Activated CD4-positive, alpha-beta T cell treated with anti-CD3 and anti-CD28 coated beads, Interleukin-2, Interleukin-4, amounts not matched to agents 100 ng/mL and 50 ng/mL, durations not matched to agents 16 hours and 8 hours (primary cell): Measurements from ENCODE around the gene NCOA1.
"Not testable (repeated sequence)": the region's sequence is repeated elsewhere in the genome, so short reads cannot be mapped to it uniquely, and the experiment has no call there.

ENCODE experiments used
- DNase-seq: peaks from one replicate; pipeline ENCODE4 v3.0.0-alpha.2; 2020; ENCODE audit warnings: low spot score

The NCOA1 gene

DNA sequence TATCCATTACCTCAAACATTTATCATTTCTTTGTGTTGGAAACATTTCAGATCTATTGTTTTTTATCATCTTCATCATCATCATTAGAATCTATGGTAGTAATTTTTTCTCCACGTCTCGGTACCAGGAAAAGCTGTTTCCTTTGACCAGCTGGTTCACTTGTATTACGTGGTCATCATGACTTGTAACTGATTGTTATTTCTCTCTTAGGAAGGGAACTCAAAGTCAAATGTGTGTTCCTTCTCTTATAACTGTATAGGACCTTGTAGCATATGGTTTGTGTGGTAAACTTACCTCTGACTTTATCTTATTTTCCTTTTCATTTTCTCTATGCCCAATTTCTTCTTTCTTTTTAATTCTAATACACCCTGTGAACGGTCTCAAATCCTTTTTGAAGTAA lies 16.5 kb downstream of the NCOA1 start:
- no peak for DNase-seq

DNA sequence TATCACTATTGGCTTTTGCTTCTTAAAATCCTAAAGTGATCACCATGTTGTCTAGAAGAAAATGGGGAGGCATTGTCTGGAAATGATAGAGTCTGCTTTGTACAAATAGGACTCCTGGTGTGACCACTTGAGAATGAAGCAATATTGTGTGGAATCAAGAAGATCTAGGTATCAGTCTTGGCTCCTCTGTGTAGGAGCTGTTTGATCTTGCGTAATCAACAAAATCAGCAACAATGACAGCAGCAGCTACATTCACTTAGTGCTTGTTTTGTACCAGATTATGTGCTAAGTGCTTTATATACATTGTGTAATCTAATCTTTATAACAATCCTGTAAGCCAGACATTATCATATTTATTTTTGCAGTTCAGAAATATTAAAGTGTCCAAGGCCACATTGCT lies 17.8 kb downstream of the NCOA1 start:
- peak; percentile 11 for DNase-seq

DNA sequence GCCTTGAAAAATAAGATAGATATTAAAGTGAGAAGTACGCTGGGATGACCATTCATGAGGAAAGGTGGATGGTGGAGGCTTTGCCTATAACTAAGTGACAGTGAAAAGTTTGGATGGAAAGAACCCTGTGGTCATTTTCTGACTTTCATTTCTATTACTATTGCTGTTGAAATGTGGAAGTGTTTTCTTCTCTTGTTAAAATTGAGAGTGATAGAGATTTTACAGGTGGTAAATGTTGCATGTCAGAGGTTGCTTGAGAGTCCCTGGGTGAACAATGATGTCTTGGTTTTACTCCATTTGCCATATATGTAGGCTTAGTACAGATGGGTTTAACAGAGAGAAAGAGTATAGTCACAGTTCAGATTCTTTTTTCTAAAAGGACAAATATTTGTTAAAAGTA lies 18.4 kb downstream of the NCOA1 start:
- DNase-seq = peak; percentile 29

DNA sequence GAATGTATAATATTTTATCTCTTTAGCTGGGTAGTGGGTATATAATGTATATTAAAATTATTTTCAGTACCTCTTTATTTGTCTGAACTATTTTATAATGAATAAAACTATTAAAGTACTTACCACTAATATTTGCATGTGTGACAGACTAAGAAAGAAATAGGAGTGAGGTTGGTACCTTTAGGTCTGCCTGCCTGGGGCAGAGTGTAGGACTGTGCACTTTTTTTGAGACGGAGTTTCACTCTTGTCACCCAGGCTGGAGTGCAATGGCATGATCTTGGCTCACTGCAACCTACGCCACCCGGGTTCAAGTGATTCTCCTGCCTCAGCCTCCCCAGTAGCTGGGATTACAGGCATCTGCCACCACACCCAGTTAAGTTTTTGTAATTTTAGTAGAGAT lies 18.8 kb downstream of the NCOA1 start:
- no peak for DNase-seq

DNA sequence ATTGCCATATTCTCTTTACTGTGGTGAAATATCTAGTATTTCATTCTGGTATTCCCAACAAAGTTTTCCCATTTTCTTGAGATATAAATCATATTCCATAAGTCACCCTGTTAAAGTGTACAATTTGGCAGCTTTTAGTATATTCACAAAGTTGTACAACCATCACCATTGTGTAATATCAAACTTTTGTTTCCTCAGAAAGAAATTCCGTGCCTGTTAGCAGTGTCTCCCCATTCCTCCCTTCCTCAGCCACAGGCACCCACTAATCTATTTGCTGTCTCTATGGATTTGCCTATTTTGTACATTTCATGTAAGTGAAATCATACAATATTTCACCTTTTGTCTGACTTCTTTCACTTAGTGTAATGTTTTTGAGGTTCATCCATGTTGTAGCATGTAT lies 19.7 kb downstream of the NCOA1 start:
- no peak for DNase-seq

DNA sequence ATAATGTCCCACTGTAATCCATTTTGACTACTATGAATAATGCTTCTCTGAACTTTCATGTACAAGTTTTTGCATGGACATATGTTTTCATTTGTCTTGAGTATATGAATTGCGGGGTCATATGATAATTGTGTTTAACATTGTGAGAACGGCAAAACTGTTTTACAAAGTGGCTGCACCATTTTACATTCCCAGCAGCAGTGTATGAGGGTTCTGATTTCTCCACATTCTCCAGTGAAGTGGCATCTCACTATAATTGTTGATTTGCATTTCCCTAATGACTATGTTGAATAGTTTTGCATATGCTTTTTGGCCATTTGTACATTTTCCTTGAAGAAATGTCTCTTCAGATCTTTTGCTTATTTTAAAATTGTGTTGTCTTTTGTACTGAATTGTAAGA lies 20.1 kb downstream of the NCOA1 start:
- no peak for DNase-seq

DNA sequence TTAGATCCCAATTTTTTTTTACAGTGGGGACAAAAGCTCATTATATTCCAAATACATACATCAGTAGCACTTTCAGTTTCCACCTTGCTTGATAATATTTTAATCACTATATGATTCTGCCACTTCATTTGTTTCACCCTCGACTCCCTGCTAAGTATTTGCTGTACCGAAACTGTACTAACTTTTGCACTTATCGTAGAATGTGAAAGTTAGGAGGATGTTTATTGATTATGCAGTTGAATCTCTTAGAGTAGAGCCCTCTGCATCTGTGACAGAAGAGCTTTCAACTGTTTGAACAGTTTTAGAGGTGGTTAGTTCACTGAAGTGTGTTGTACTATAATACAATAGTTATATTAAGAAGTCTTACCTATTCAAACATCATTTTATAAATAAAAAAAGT lies 20.8 kb downstream of the NCOA1 start:
- DNase-seq = peak; percentile 35

DNA sequence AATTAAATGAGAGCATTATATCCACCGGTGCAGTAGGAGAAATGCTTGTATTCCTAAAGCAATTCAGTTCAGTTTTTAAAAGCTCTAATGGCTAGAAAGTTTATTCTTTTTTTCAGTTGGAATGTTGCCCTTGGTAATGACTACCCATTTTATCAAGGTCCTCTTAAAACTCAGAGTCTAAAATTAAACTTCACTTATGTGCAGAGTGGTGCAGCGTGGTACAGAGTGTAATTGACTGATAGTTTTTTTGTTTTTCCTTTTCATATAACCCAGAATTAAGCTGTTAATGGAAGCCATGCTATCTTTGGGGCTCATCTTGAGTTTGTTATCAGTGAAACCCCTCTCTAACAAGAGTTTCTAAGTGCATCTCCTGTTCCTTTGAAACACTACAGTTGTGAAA lies 21.4 kb downstream of the NCOA1 start:
- no peak for DNase-seq

DNA sequence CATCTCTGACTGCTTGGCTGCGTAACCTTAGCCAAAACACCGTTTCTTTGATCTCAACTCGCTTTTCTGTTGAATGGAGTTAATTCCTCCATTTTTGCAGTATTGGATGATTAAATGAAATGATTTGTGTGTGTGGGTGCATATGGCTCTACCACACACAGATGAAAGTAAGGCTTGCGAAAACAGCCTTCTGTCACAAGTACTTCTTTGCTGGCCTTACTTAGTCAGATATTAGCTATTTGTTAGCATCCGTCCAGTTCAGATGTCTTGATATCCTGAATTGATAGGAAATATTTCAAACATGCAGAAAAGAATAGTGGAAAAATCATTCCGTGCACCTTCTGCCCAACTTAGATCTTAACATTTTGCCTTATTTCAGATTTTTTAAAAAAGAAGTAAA lies 21.8 kb downstream of the NCOA1 start:
- no peak for DNase-seq

DNA sequence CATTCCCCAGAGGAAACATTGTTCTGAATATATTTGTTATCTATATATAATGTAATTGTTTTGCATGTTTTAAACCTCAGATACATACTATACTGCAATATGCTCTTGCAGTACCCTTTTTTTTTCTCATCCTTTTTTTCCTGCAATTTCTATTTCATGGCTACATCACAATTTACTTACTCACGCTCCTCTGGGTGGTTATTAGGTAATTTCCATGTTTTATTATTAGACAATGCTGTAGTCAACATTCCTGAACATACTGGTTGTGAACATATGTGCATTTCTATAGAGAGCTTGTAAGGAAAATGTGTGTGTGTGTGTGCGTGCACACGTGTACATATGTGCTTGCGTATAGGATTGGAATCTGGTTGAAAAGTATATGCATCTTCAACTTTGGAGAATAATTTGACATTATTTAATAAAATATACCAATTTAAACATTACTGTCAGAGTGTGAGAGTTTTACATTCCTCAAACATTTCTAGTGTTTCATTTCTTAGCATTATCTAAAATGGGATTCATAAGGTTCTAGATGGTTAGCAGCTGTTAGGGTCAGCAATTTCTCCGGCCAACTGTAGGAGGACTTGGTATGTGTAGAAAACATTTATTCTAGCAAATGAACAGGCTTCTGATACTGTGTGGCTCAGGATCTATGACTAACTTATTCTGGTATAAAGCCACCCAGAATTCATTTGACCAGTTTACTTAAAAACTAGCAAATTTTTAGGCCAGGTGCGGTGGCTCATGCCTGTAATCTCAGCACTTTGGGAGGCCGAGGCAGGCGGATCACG lies 22.4 kb downstream of the NCOA1 start:
- DNase-seq = no peak

DNA sequence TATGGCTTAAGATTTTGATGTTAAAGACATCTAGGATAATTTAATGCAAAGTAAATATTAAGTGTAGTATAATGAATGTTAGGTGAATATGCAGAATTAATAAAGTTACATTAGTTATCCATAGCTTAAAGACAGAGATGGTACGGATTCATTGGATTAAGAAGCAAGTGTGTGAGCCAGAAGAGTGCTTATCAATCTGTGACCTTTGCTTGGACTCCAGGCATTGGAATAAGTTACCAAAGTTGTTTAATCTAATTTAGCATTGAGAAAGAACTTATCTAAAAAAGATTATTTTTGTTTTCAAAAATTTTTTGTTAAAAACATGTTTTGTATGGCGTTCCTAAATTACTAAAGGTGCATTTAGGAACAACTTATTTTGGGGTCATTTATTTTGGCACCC lies 23.8 kb downstream of the NCOA1 start:
- no peak for DNase-seq

DNA sequence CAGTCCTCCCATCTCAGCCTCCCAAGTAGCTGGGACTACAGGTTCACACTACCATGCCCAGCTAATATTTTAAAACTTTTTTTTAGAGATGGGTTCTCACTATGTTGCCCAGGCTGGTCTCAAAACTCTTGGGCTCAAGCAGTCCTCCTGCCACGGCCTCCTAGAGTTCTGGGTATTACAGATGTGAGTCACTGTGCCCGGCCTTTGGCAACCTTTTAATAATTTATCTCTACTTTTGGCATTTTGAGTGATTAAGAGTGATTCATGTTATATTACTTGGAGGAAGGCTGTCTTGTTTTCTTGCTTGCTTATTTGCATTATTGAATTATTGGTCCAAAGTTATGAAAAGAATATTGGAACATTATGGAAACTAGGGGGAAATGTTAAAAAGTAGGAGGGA lies 24.3 kb downstream of the NCOA1 start:
- DNase-seq = no peak

DNA sequence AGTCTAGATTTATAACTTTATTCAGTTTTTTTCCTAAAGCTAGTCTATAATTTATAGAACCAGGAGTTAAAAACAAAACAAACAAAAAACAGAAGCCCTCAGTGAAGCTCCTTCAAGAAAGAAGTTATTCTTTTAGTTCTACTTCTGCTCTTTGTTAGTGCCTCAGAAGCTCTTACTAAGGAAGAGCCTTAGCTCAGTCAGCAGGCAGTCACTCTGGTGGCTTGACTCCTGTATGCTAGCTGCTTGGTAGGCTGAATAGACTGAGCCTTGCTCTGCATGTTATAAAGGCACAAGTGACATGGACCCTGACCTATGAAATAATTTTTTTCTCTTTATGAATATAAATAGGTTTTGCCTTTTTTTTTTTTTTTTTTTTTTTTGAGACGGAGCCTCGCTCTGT lies 24.8 kb downstream of the NCOA1 start:
- DNase-seq = no peak

DNA sequence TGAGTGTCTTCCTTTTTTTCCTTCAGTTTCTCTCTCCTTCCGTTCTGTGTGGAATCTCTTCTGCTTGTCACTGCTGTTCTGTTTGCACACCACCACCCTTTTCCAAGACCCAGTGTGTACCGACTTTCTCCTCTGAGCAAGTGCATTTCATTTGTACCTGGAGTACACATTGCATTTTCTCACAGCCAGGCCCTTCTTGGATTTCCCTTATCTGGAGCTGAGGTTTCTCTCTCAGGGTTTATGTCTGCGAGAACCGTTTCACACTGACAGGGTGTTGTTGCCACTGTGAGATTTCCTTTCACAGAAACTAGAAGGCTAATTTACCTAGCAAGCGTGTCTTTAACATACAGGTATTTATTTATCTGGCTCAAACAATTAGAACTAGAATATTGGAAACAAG lies 26.2 kb downstream of the NCOA1 start:
- no peak for DNase-seq

DNA sequence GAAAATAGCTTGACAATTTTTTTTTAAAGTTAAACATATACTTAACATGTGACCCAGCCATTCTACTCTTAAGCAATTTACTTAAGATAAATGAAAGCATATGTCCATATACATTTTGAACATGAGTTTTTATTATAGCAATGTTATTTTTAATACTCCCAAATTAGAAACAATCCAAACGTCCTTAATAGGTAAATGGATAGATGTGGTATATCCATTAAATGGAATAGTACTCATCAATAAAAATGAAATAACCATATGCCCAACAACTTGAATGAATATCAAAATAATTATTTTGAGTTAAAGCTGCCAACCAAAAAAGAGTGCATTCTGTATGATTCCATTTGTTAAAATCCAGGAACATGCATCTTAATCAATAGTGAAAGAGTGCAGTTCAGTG lies 29.1 kb downstream of the NCOA1 start:
- no peak for DNase-seq

DNA sequence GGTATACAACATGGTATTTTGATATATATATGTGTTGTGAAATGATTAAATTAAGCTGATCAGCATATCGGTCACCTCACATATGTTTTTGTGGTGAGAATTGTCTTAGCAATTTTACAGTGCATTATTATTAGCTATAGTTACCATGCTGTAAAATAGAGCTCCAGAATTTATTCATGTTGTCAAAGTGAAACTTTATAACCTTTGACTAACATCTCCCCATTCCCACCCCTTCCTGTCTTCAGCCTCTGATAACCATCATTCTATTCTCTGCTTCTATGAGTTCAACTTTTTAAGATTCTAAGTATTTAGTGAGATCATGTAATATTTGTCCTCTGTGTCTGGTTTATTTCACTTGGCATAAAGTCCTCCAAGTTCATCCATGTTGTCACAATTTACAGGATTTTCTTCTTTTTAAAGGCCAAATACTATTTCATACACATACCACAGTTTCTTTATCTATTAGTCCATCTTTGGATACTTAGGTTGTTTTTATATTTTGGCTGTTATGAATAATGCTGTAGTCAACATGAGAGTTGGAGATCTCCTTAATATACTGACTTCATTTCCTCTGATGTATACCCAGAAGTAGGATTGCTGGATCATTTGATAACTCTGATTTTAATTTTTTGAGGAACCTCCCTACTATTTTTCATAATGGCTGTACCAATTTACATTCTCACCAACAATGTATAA lies 30.3 kb downstream of the NCOA1 start:
- peak; percentile 66 for DNase-seq

DNA sequence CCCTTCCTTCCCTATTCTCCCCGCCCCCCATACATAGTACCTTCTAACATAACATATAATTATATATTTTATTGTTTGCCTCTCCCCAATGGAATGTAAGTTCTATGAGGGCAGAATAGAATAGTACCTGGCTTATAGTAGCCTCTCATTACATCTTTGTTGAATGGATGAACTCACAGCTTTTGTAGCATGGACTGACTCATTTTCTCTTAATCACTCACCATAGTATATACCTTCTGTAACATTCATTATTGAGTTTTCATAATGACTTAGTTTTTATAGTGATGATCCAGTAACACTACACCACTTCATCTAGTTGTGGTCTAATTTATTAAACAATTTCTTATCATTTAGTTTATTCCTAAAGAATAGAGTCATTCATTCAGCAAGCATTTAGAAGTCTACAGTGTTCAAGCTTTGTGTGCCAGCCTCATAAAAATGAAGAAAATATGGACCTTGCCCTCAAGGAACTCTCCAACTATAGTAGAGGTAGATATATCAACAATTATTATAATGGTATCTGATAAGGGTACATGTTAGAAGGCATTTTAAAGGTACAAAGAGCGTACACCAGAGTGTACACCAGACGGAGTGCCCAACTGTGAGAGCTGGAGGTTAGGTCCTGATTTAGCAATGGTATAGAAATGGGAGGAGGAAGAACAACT lies 31.1 kb downstream of the NCOA1 start:
- peak; percentile 56 for DNase-seq

DNA sequence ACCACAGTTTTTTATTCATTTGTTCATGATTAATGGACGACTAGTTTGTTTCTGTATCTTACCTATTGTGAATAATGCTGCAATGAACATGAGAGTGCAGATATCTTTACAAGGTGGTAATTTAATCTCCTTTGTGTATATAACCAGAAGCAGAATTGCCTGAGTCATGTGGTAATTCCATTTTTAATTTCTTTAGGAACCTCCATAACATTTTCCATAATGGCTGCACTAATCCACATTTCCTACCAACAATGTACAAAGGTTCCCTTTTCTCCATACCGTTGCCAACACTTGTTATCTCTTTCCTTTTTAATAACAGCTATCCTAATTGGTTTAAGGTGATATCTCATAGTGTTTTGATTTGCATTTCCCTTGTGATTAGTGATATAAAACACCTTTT lies 36.5 kb downstream of the NCOA1 start:
- DNase-seq = no peak

DNA sequence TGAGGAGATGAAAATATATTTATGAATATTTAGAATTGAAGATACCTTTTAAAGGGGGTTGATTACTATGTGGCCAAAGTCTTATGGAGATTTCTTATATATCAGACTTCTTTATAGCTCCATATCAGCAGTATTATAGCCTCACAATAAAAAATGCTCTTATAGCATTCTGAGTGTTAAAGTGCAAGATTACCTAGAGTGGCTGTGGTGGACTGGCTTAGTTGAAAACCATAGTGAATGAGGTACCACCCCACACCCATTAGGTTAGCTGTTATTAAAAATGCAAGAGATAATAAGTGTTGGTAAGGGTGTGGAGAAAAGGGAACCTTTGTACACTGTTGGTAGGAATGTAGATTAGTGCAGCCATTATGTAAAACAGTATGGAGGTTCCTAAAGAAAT lies 39.7 kb downstream of the NCOA1 start:
- DNase-seq = no peak

DNA sequence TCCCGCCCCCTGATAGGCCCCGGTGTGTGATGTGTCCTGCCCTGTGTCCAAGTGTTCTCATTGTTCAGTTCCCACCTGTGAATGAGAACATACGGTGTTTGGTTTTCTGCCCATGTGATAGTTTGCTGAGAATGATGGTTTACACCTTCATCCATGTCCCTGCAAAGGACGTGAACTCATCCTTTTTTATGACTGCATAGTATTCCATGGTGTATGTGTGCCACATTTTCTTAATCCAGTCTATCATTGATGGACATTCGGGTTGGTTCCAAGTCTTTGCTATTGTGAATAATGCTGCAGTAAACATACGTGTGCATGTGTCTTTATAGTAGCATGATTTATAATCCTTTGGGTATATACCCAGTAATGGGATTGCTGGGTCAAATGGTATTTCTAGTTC lies 40.6 kb downstream of the NCOA1 start:
- DNase-seq = not testable (repeated sequence)

DNA sequence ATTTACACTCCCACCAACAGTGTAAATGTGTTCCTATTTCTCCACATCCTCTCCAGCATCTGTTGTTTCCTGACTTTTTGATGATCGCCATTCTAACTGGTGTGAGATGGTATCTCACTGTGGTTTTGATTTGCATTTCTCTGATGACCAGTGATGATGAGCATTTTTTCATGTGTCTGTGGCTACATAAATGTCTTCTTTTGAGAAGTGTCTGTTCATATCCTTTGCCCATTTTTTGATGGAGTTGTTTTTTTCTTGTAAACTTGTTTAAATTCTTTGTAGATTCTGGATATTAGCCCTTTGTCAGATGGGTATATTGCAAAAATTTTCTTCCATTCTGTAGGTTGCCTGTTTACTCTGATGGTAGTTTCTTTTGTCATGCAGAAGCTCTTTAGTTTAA lies 41.0 kb downstream of the NCOA1 start:
- DNase-seq = not testable (repeated sequence)

DNA sequence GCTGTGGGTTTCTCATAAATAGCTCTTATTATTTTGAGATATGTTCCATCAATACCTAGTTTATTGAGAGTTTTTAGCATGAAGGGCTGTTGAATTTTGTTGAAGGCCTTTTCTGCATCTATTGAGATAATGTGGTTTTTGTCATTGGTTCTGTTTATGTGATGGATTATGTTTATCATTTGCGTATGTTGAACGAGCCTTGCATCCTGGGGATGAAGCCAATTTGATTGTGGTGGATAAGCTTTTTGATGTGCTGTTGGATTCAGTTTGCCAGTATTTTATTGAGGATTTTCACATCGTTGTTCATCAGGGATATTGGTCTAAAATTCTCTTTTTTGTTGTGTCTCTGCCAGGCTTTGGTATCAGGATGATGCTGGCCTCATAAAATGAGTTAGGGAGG lies 42.5 kb downstream of the NCOA1 start:
- DNase-seq = not testable (repeated sequence)

DNA sequence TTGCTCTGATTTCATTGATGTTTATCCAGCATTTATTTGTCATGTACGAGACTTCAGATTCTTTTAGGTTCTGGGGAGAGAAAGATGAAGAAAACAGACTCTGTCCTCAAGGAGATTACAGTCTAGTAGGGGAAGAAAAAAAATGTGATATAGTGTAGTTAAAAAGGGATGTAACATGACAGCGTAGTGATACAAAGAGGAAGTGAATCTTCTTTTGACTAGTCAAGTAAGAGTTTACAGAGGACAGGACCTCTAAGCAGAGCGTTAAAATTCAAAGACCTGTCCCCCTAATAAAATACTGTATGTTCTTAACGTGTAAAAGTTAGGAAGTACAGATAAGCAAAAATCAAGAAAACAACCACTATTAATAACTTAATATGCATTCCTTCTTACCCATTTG lies 47.7 kb downstream of the NCOA1 start:
- no peak for DNase-seq
